H9 (cell line): Measurements from ENCODE around the gene PCBP2. TPM values are rescaled to one million over a fixed set of nuclear protein-coding genes. Genes with fewer than 3 reads are reported as not detected.
"Not testable (repeated sequence)": the region's sequence is repeated elsewhere in the genome, so short reads cannot be mapped to it uniquely, and the experiment has no call there.

Source experiments
- DNase-seq: peaks from one replicate; pipeline ENCODE4 v3.0.0-alpha.2; 2017
- H2AFZ ChIP-seq: one replicate; pipeline ENCODE4 v1.6.1; 2013; ENCODE audit warnings: mild to moderate bottlenecking, low read length, control low read depth, moderate library complexity
- H2AK5ac ChIP-seq: 2 replicates; pipeline ENCODE4 v1.6.1; 2013; ENCODE audit warnings: low read length, control low read depth, mixed read lengths; ENCODE audit not compliant: insufficient read length
- H2BK120ac ChIP-seq: one replicate; pipeline ENCODE4 v1.6.1; 2013; ENCODE audit warnings: low read depth, mild to moderate bottlenecking, low read length, control low read depth, inconsistent platforms; ENCODE audit not compliant: poor library complexity, severe bottlenecking
- H2BK12ac ChIP-seq: 2 replicates; pipeline ENCODE4 v1.6.1; 2013; ENCODE audit warnings: low read length, control low read depth, mixed read lengths, low read depth; ENCODE audit not compliant: insufficient read length
- H2BK15ac ChIP-seq: 2 replicates; pipeline ENCODE4 v1.6.1; 2013; ENCODE audit warnings: low read depth, low read length, control low read depth
- H2BK20ac ChIP-seq: one replicate; pipeline ENCODE4 v1.6.1; 2013; ENCODE audit warnings: low read depth, mild to moderate bottlenecking, low read length, control low read depth, inconsistent platforms; ENCODE audit not compliant: poor library complexity, severe bottlenecking
- H2BK5ac ChIP-seq: 2 replicates; pipeline ENCODE4 v1.6.1; 2013; ENCODE audit warnings: low read length, control low read depth, mixed read lengths; ENCODE audit not compliant: insufficient read length
- H3K14ac ChIP-seq: 2 replicates; pipeline ENCODE4 v1.6.1; 2013; ENCODE audit warnings: low read length, control low read depth; ENCODE audit not compliant: insufficient read depth
- H3K18ac ChIP-seq: 2 replicates; pipeline ENCODE4 v1.6.1; 2013; ENCODE audit warnings: low read depth, mild to moderate bottlenecking, mixed read lengths, low read length, control low read depth; ENCODE audit not compliant: insufficient read length
- H3K23ac ChIP-seq: 2 replicates; pipeline ENCODE4 v1.6.1; 2013; ENCODE audit warnings: low read length, control low read depth, mixed read lengths, low read depth; ENCODE audit not compliant: insufficient read length
- H3K23me2 ChIP-seq: 2 replicates; pipeline ENCODE4 v1.6.1; 2013; ENCODE audit warnings: low read depth, mild to moderate bottlenecking, mixed read lengths, low read length, control low read depth; ENCODE audit not compliant: insufficient read length, poor library complexity, severe bottlenecking
- H3K27ac ChIP-seq: 2 replicates; pipeline ENCODE4 v1.5.1; 2013; ENCODE audit warnings: low read length, control low read depth, mixed read lengths, low read depth; ENCODE audit not compliant: insufficient read length
- H3K27me3 ChIP-seq: 2 replicates; pipeline ENCODE4 v1.6.1; 2013; ENCODE audit warnings: low read length, control low read depth, inconsistent platforms; ENCODE audit not compliant: insufficient read depth
- H3K4ac ChIP-seq: 2 replicates; pipeline ENCODE4 v1.6.1; 2013; ENCODE audit warnings: low read depth, mild to moderate bottlenecking, control low read depth, inconsistent platforms, low read length, moderate library complexity
- H3K4me1 ChIP-seq: 2 replicates; pipeline ENCODE4 v1.6.1; 2013; ENCODE audit warnings: low read length, control low read depth, inconsistent platforms; ENCODE audit not compliant: insufficient read depth
- H3K4me2 ChIP-seq: 2 replicates; pipeline ENCODE4 v1.6.1; 2013; ENCODE audit warnings: low read length, control low read depth, mixed read lengths; ENCODE audit not compliant: insufficient read length, insufficient read depth
- H3K56ac ChIP-seq: 2 replicates; pipeline ENCODE4 v1.6.1; 2013; ENCODE audit warnings: low read depth, mild to moderate bottlenecking, mixed read lengths, low read length, control low read depth; ENCODE audit not compliant: insufficient read length
- H3K79me1 ChIP-seq: 2 replicates; pipeline ENCODE4 v1.6.1; 2013; ENCODE audit warnings: low read depth, mild to moderate bottlenecking, moderate library complexity, low read length, control low read depth, inconsistent platforms; ENCODE audit not compliant: insufficient read depth, poor library complexity, severe bottlenecking
- H3K79me2 ChIP-seq: 2 replicates; pipeline ENCODE4 v1.6.1; 2013; ENCODE audit warnings: low read length, control low read depth, inconsistent platforms; ENCODE audit not compliant: insufficient read depth
- H3K9ac ChIP-seq: 2 replicates; pipeline ENCODE4 v1.6.1; 2013; ENCODE audit warnings: low read length, control low read depth, mixed read lengths; ENCODE audit not compliant: insufficient read length; ENCODE audit errors: extremely low read depth
- H3K9me3 ChIP-seq: one replicate; pipeline ENCODE4 v1.6.1; 2013; ENCODE audit warnings: low read depth, low read length, inconsistent platforms; ENCODE audit not compliant: control insufficient read depth
- H3T11ph ChIP-seq: one replicate; pipeline ENCODE4 v1.6.1; 2013; ENCODE audit warnings: mild to moderate bottlenecking, low read length, control low read depth, inconsistent platforms
- H4K20me1 ChIP-seq: one replicate; pipeline ENCODE4 v1.6.1; 2013; ENCODE audit not compliant: control insufficient read depth, insufficient read length, insufficient read depth
- H4K5ac ChIP-seq: 2 replicates; pipeline ENCODE4 v1.6.1; 2013; ENCODE audit warnings: low read depth, mild to moderate bottlenecking, mixed read lengths, low read length, control low read depth; ENCODE audit not compliant: insufficient read length
- H4K8ac ChIP-seq: replicated peaks from 2 replicates; pipeline ENCODE4 v1.6.1; 2013; ENCODE audit warnings: low read length, control low read depth, mixed read lengths, low read depth; ENCODE audit not compliant: insufficient read length
- H4K91ac ChIP-seq: 2 replicates; pipeline ENCODE4 v1.6.1; 2013; ENCODE audit warnings: low read depth, mild to moderate bottlenecking, moderate library complexity, mixed read lengths, low read length, control low read depth; ENCODE audit not compliant: insufficient read length
- H3K27ac Mint-ChIP-seq, 3 experiments: 2 replicates in 2 of 3; 3 replicates in 1 of 3; pipeline ENCODE4 v1.8.0; 2020 to 2021; ENCODE audit warnings: mixed read lengths in 3 of 3, mild to moderate bottlenecking in 1 of 3, moderate library complexity in 1 of 3
- H3K27me3 Mint-ChIP-seq: 2 replicates; pipeline ENCODE4 v1.8.0; 2021; ENCODE audit warnings: low read depth, mild to moderate bottlenecking, moderate library complexity, mixed read lengths
- H3K36me3 Mint-ChIP-seq, 3 experiments: 2 replicates in 2 of 3; 3 replicates in 1 of 3; pipeline ENCODE4 v1.8.0; 2020 to 2021; ENCODE audit warnings: low read depth in 3 of 3, mixed read lengths in 3 of 3; ENCODE audit not compliant: insufficient read depth in 1 of 3
- H3K4me1 Mint-ChIP-seq, 2 experiments: 2 replicates each; pipeline ENCODE4 v1.8.0; 2020; ENCODE audit warnings: mixed read lengths in 2 of 2
- H3K4me3 Mint-ChIP-seq, 2 experiments: 2 replicates in 1 of 2; 3 replicates in 1 of 2; pipeline ENCODE4 v1.8.0; 2020 to 2021; ENCODE audit warnings: mild to moderate bottlenecking in 2 of 2, mixed read lengths in 2 of 2, moderate library complexity in 1 of 2
- H3K9me3 Mint-ChIP-seq, 2 experiments: 2 replicates in 1 of 2; 3 replicates in 1 of 2; pipeline ENCODE4 v1.8.0; 2020; ENCODE audit warnings: mild to moderate bottlenecking in 2 of 2, mixed read lengths in 2 of 2, moderate library complexity in 1 of 2
- WGBS: extraction: QIAGEN DNeasy Blood & Tissue Kit; methylation state at CpG from one replicate; pipeline ENCODE4 v1.1.7; 2013; ENCODE audit warnings: missing lambda C conversion rate, low lambda C conversion rate, mixed read lengths; ENCODE audit not compliant: insufficient read length; ENCODE audit errors: extremely low coverage; 5-methylcytosine and 5-hydroxymethylcytosine counted together
- long read RNA-seq: library from polyadenylated mRNA; unstranded; transcript quantifications from one replicate; pipeline ENCODE4 v2.0.0, GENCODE V29; 2020
- total RNA-seq: library from RNA; stranded (reverse); gene quantifications from 2 replicates; pipeline ENCODE4 v1.2.1, GENCODE V29; 2021
- TF ChIP-seq, protein P1 (sequence below): fragments of 200-600 bp; sonication (generic); conservative IDR thresholded peaks from 3 replicates; pipeline ENCODE4 v1.8.0; 2021; ENCODE audit warnings: antibody characterized with exemption, mild to moderate bottlenecking

The PCBP2 gene
- total RNA-seq: 1,184 and 1,207 TPM in 2 replicates
- long read RNA-seq, transcript PCBP2-207 (15 exons, 1,457 nt): major isoform, 23 of 218 reads
- long read RNA-seq, transcript PCBP2-203 (13 exons, 3,026 nt): minor isoform, 10 of 218 reads
- long read RNA-seq, transcript PCBP2-201 (14 exons, 1,730 nt): minor isoform, 15 of 218 reads
- long read RNA-seq, transcript PCBP2-205 (14 exons, 3,077 nt): minor isoform, 9 of 218 reads
- long read RNA-seq, partial matches to known transcripts: 70 of 218 reads
- long read RNA-seq, other reads (novel, unspliced or antisense): 72 of 218 reads

DNA sequence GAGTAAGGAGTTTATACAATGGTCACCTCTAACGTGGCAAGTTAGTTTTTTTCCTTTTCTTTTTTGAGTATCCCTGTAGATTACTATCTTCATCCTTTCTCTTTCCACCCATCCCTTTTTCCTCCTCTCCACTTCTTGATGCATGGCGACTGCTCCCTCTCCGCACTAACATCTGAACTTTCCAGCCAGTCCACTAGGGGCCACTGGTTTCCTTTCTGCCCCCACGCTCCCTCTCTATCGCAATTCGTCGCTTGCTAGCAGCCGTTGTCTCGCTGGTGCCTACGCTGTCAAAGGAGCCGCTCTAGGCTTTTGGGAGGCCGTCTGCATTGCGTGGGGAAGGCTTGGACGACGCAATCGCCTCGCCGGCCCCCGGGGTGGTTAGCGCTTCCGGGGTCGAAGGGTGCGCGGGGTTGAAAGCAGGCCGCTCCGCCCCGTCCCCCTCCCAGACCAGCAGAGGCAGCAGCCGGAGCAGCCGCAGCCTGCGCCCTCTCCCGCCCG is at the start of gene PCBP2:
Gene PCBP2 (plus strand): TSS at position 442 of the 498 bp plus-strand sequence. CDS start 2,699 bp downstream, outside the sequence.
- Mint-ChIP-seq H3K36me3 (peaks cover 43 to 53% (median 52%) of the 10 kb centered on the region in 3 experiments), H3K27me3 (no peaks in the 10 kb centered on the region), H3K27ac (peak within 1 kb of the TSS; percentile 100), H3K4me1 (peaks cover 19 to 33% of the 10 kb centered on the region in 2 experiments), H3K4me3 (peak within 1 kb of the TSS; percentile 97), H3K9me3 (no peaks in the 10 kb centered on the region; a peak in 1 of 5 replicates)
- peak within 1 kb of the TSS; percentile 95 for H3K14ac ChIP-seq
- no peak within 1 kb of the TSS for H3K23ac ChIP-seq
- peak within 1 kb of the TSS; percentile 100 for H3K9ac ChIP-seq
- peaks cover 23% of the 10 kb centered on the region for H3K79me2 ChIP-seq
- TF ChIP-seq, protein P1, sequence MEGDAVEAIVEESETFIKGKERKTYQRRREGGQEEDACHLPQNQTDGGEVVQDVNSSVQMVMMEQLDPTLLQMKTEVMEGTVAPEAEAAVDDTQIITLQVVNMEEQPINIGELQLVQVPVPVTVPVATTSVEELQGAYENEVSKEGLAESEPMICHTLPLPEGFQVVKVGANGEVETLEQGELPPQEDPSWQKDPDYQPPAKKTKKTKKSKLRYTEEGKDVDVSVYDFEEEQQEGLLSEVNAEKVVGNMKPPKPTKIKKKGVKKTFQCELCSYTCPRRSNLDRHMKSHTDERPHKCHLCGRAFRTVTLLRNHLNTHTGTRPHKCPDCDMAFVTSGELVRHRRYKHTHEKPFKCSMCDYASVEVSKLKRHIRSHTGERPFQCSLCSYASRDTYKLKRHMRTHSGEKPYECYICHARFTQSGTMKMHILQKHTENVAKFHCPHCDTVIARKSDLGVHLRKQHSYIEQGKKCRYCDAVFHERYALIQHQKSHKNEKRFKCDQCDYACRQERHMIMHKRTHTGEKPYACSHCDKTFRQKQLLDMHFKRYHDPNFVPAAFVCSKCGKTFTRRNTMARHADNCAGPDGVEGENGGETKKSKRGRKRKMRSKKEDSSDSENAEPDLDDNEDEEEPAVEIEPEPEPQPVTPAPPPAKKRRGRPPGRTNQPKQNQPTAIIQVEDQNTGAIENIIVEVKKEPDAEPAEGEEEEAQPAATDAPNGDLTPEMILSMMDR: peak; percentile 86
- peak within 1 kb of the TSS; percentile 1 for H2BK5ac ChIP-seq
- no peak within 1 kb of the TSS for H2BK15ac ChIP-seq
- H3K4me1 ChIP-seq: no peaks in the 10 kb centered on the region
- no peak within 1 kb of the TSS for H2BK20ac ChIP-seq
- peak within 1 kb of the TSS; percentile 98 for H3K18ac ChIP-seq
- H4K8ac ChIP-seq: no peak within 1 kb of the TSS
- H2AFZ ChIP-seq: no peak within 1 kb of the TSS
- no peaks in the 10 kb centered on the region for H3K9me3 ChIP-seq
- H3K27ac ChIP-seq: peak within 1 kb of the TSS; percentile 24
- H3T11ph ChIP-seq: no peak within 1 kb of the TSS
- H3K4me2 ChIP-seq: peak within 1 kb of the TSS; percentile 49
- H3K4ac ChIP-seq: no peak within 1 kb of the TSS; the same call in 1 of the 2 replicates
- H3K56ac ChIP-seq: no peak within 1 kb of the TSS
- H2BK120ac ChIP-seq: peak within 1 kb of the TSS; percentile 84
- H3K27me3 ChIP-seq: no peaks in the 10 kb centered on the region
- H3K23me2 ChIP-seq: no peaks in the 10 kb centered on the region
- H4K5ac ChIP-seq: peak within 1 kb of the TSS; percentile 7
- DNase-seq: peak; percentile 100
- no peak within 1 kb of the TSS for H2AK5ac ChIP-seq
- WGBS: no CpG with 5 or more reads among the region's 32 CpGs
- H4K91ac ChIP-seq: no peak within 1 kb of the TSS
- H3K79me1 ChIP-seq: peaks cover 3% of the 10 kb centered on the region
- H2BK12ac ChIP-seq: no peak within 1 kb of the TSS
- H4K20me1 ChIP-seq: no peaks in the 10 kb centered on the region

DNA sequence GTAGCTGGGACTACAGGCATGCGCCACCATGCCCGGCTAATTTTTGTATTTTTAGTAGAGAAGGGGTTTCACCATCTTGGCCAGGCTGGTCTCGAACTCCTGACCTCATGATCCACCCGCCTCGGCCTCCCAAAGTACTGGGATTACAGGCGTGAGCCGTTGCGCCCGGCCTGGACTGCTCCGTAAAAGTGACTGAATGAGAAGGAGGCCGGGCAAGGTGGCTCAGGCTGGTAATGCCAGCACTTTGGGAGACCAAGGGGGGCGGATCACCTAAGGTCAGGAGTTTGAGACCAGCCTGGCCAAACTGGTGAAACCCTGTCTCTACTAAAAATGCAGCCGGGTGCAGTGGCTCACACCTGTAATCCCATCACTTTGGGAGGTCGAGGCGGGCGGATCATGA is 49.6 kb upstream of the PCBP2 start:
- not testable (repeated sequence) for H3K27ac Mint-ChIP-seq, H4K8ac ChIP-seq, H4K20me1 ChIP-seq, H3K27me3 Mint-ChIP-seq, H2BK120ac ChIP-seq, H3K23me2 ChIP-seq, H2BK12ac ChIP-seq, H3T11ph ChIP-seq, H3K4me1 ChIP-seq, DNase-seq, H3K79me1 ChIP-seq, H3K27ac ChIP-seq, H2BK20ac ChIP-seq, H3K9ac ChIP-seq, H2BK15ac ChIP-seq, H3K79me2 ChIP-seq, H3K4me3 Mint-ChIP-seq, H2BK5ac ChIP-seq, H3K9me3 ChIP-seq, H2AK5ac ChIP-seq, H3K14ac ChIP-seq, H3K4me2 ChIP-seq, H3K9me3 Mint-ChIP-seq, H4K5ac ChIP-seq, H3K18ac ChIP-seq, H3K23ac ChIP-seq, H3K4me1 Mint-ChIP-seq, H3K4ac ChIP-seq, H3K56ac ChIP-seq, H4K91ac ChIP-seq, H2AFZ ChIP-seq, H3K27me3 ChIP-seq
- peaks cover 8 to 29% (median 19%) of the 10 kb centered on the region in 3 experiments for H3K36me3 Mint-ChIP-seq
- WGBS: no CpG with 5 or more reads among the region's 16 CpGs
